ENCODE data around the gene MROH2A. TPM values are rescaled to one million over a fixed set of nuclear protein-coding genes. Genes with fewer than 3 reads are reported as not detected.

Gene MROH2A
- total and polyA plus RNA-seq, 2 experiments from 2014 or later, result not detected

- H2AFZ ChIP-seq, result no peak within 1 kb of the TSS
- in situ Hi-C loops (cut with MboI), result no loop called here
These were observed 18.1 kb upstream of the MROH2A start, which contains the start of gene UGT1A1 for GRCh38 chr2:233760043-233760442. Gene UGT1A1 (plus strand): TSS chr2:233760270. CDS start chr2:233760288, 18 bp downstream.

GRCh38 chr2:233761040-233761769 is 16.9 kb upstream of the MROH2A start:
- DNase-seq, result no peak
- Histone ChIP-seq H3K79me2 (ENCODE audit: insufficient read depth) (no peaks in the 10 kb centered on the region), H3K9ac (no peak overlapping the region), H3K9me3 (ENCODE audit: low read depth) (no peaks in the 10 kb centered on the region), H3K4me2 (ENCODE audit: unreplicated experiment) (no peak overlapping the region), H2AFZ (no peak overlapping the region), H3K4me1 (ENCODE audit: insufficient read depth) (peaks cover 15% of the 10 kb centered on the region), H3K27me3 (replicated peaks; ENCODE audit: insufficient read depth) (0 out of 2 replicates have a peak, but pooled peaks cover 4% of the 10 kb centered on the region), H3K9me2 (ENCODE audit: insufficient read depth) (no peaks in the 10 kb centered on the region), H3K4me3 (no peak overlapping the region), H3K36me3 (ENCODE audit: low read depth) (no peaks in the 10 kb centered on the region), H4K20me1 (ENCODE audit: insufficient read depth) (no peaks in the 10 kb centered on the region), H3F3A (ENCODE audit: insufficient read depth) (peaks cover 12% of the 10 kb centered on the region; the same call in 1 of the 2 replicates), H3K27ac (no peak overlapping the region)
- WGBS, 2 experiments (ENCODE audit: low coverage in 1 of 2, low lambda C conversion rate in 2 of 2, missing lambda C conversion rate in 2 of 2), result 29 to 35% methylated on average over 4 of the region's 4 CpGs
- TF ChIP-seq EZH2phosphoT487 (IDR thresholded peaks at IDR 0.05; ENCODE audit: insufficient read depth, low read depth) (no peak), EZH2 (IDR thresholded peaks at IDR 0.05; ENCODE audit: insufficient read depth, poor library complexity, severe bottlenecking) (no peak)
- in situ Hi-C loops (cut with MboI), result no loop called here

More at GRCh38 chr2:233760043-233760442, 18.1 kb upstream of the MROH2A start, which contains the start of gene UGT1A1:
- H3K36me3 ChIP-seq (ENCODE audit: low read depth), result no peaks in the 10 kb centered on the region
- H3F3A ChIP-seq (ENCODE audit: insufficient read depth), result peaks cover 12% of the 10 kb centered on the region; the same call in 1 of the 2 replicates
- 41 to 47% methylated on average over 6 of the region's 6 CpGs for WGBS, 2 experiments (ENCODE audit: low coverage in 1 of 2, low lambda C conversion rate in 2 of 2, missing lambda C conversion rate in 2 of 2)
- H3K79me2 ChIP-seq (ENCODE audit: insufficient read depth), result no peaks in the 10 kb centered on the region
- H3K27me3 ChIP-seq (replicated peaks; ENCODE audit: insufficient read depth), result 0 out of 2 replicates have a peak, but pooled peaks cover 4% of the 10 kb centered on the region
- no peaks in the 10 kb centered on the region for H4K20me1 ChIP-seq (ENCODE audit: insufficient read depth)
- no peak within 1 kb of the TSS for H3K27ac ChIP-seq
- DNase-seq, result no peak
- no peak within 1 kb of the TSS for H3K4me2 ChIP-seq (ENCODE audit: unreplicated experiment)
- no peaks in the 10 kb centered on the region for H3K9me2 ChIP-seq (ENCODE audit: insufficient read depth)
- no peak for TF ChIP-seq EZH2 (IDR thresholded peaks at IDR 0.05; ENCODE audit: insufficient read depth, poor library complexity, severe bottlenecking)
- TF ChIP-seq EZH2phosphoT487 (IDR thresholded peaks at IDR 0.05; ENCODE audit: insufficient read depth, low read depth), result no peak
- H3K9ac ChIP-seq, result no peak within 1 kb of the TSS
- H3K9me3 ChIP-seq (ENCODE audit: low read depth), result no peaks in the 10 kb centered on the region
- no peak within 1 kb of the TSS for H3K4me3 ChIP-seq
- H3K4me1 ChIP-seq (ENCODE audit: insufficient read depth), result peaks cover 15% of the 10 kb centered on the region

GRCh38 chr2:233764264-233764663 is 13.9 kb upstream of the MROH2A start:
- peak; percentile 65 for DNase-seq
- H3K36me3 ChIP-seq (ENCODE audit: low read depth), result no peaks in the 10 kb centered on the region
- peaks cover 12% of the 10 kb centered on the region; the same call in 1 of the 2 replicates for H3F3A ChIP-seq (ENCODE audit: insufficient read depth)
- peak overlapping the region; percentile 30 for H3K4me2 ChIP-seq (ENCODE audit: unreplicated experiment)
- TF ChIP-seq EZH2phosphoT487 (IDR thresholded peaks at IDR 0.05; ENCODE audit: insufficient read depth, low read depth) (no peak), EZH2 (IDR thresholded peaks at IDR 0.05; ENCODE audit: insufficient read depth, poor library complexity, severe bottlenecking) (no peak)
- no peaks in the 10 kb centered on the region for H3K79me2 ChIP-seq (ENCODE audit: insufficient read depth)
- WGBS, 2 experiments (ENCODE audit: low coverage in 1 of 2, low lambda C conversion rate in 2 of 2, missing lambda C conversion rate in 2 of 2), result 23% methylated on average over 7 of the region's 7 CpGs
- no peak overlapping the region for H3K27ac ChIP-seq
- in situ Hi-C loops (cut with MboI), result no loop called here
- H3K4me3 ChIP-seq, result no peak overlapping the region
- H2AFZ ChIP-seq, result peak overlapping the region; percentile 28; the same call in 1 of the 2 replicates
- H3K27me3 ChIP-seq (replicated peaks; ENCODE audit: insufficient read depth), result 0 out of 2 replicates have a peak, but pooled peaks cover 4% of the 10 kb centered on the region
- no peaks in the 10 kb centered on the region for H3K9me3 ChIP-seq (ENCODE audit: low read depth)
- no peaks in the 10 kb centered on the region for H4K20me1 ChIP-seq (ENCODE audit: insufficient read depth)
- H3K4me1 ChIP-seq (ENCODE audit: insufficient read depth), result peaks cover 15% of the 10 kb centered on the region
- no peak overlapping the region for H3K9ac ChIP-seq
- H3K9me2 ChIP-seq (ENCODE audit: insufficient read depth), result no peaks in the 10 kb centered on the region

- no peak for TF ChIP-seq EZH2phosphoT487 (IDR thresholded peaks at IDR 0.05; ENCODE audit: insufficient read depth, low read depth)
- no peak for TF ChIP-seq EZH2 (IDR thresholded peaks at IDR 0.05; ENCODE audit: insufficient read depth, poor library complexity, severe bottlenecking)
- in situ Hi-C loops (cut with MboI), result no loop called here
- Histone ChIP-seq H4K20me1 (ENCODE audit: insufficient read depth) (no peaks in the 10 kb centered on the region), H3K79me2 (ENCODE audit: insufficient read depth) (no peaks in the 10 kb centered on the region), H3K4me1 (ENCODE audit: insufficient read depth) (peaks cover 15% of the 10 kb centered on the region), H3K9ac (no peak overlapping the region), H3K4me2 (ENCODE audit: unreplicated experiment) (peak overlapping the region; percentile 30), H3K4me3 (no peak overlapping the region), H2AFZ (peak overlapping the region; percentile 28; the same call in 1 of the 2 replicates), H3K9me2 (ENCODE audit: insufficient read depth) (no peaks in the 10 kb centered on the region), H3K9me3 (ENCODE audit: low read depth) (no peaks in the 10 kb centered on the region), H3K27ac (no peak overlapping the region), H3K27me3 (replicated peaks; ENCODE audit: insufficient read depth) (0 out of 2 replicates have a peak, but pooled peaks cover 4% of the 10 kb centered on the region), H3K36me3 (ENCODE audit: low read depth) (no peaks in the 10 kb centered on the region), H3F3A (ENCODE audit: insufficient read depth) (peaks cover 12% of the 10 kb centered on the region; the same call in 1 of the 2 replicates)
- WGBS, 2 experiments (ENCODE audit: low coverage in 1 of 2, low lambda C conversion rate in 2 of 2, missing lambda C conversion rate in 2 of 2), result 7 to 22% methylated on average over 3 of the region's 3 CpGs
- peak; percentile 6 for DNase-seq
These were observed 13.4 kb upstream of the MROH2A start for GRCh38 chr2:233764761-233765160.
